Activated gamma-delta T cell treated with anti-CD3 and anti-CD28 coated beads, Interleukin-2, amount 50 U/mL, for 16 hours (primary cell): ENCODE results near the gene ITGA11.

Source experiments
- DNase-seq: peaks from one replicate; pipeline ENCODE4 v3.0.0-alpha.2; 2020; ENCODE audit warnings: low read depth

ITGA11 gene, protein sequence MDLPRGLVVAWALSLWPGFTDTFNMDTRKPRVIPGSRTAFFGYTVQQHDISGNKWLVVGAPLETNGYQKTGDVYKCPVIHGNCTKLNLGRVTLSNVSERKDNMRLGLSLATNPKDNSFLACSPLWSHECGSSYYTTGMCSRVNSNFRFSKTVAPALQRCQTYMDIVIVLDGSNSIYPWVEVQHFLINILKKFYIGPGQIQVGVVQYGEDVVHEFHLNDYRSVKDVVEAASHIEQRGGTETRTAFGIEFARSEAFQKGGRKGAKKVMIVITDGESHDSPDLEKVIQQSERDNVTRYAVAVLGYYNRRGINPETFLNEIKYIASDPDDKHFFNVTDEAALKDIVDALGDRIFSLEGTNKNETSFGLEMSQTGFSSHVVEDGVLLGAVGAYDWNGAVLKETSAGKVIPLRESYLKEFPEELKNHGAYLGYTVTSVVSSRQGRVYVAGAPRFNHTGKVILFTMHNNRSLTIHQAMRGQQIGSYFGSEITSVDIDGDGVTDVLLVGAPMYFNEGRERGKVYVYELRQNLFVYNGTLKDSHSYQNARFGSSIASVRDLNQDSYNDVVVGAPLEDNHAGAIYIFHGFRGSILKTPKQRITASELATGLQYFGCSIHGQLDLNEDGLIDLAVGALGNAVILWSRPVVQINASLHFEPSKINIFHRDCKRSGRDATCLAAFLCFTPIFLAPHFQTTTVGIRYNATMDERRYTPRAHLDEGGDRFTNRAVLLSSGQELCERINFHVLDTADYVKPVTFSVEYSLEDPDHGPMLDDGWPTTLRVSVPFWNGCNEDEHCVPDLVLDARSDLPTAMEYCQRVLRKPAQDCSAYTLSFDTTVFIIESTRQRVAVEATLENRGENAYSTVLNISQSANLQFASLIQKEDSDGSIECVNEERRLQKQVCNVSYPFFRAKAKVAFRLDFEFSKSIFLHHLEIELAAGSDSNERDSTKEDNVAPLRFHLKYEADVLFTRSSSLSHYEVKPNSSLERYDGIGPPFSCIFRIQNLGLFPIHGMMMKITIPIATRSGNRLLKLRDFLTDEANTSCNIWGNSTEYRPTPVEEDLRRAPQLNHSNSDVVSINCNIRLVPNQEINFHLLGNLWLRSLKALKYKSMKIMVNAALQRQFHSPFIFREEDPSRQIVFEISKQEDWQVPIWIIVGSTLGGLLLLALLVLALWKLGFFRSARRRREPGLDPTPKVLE

DNA sequence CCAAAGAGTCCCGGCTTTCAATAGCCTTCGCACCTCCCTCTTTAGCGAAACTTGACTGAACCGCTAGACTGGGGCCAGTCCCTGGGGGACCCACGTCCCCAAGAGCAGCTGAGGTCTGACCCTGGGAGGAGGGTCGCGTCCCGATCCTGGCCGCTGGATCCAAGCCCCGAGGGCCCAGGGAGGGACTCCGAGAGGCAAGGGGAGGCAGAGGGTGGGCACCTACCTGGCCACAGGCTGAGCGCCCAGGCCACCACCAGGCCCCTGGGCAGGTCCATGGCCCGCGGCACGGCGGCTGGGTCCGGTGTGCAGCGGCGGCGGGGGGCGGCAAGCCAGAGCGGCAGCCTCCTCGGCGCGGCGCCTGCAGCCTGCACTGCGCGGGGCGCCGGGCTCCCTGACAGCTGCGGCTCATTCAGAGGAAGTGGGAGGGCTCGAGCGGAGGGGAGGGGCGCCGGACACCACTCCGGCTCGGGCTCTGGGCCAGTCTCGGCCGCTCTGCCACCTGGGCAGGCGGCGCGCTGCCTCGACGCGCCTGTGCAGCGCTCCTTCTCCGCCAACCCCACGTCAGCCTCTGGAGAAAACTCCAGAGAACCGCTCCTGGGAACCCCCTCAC is at the start of gene ITGA11:
Gene ITGA11 (minus strand): TSS at position 372 of the 610 bp plus-strand sequence. CDS start 97 bp downstream, at position 275.
- no peak for DNase-seq

DNA sequence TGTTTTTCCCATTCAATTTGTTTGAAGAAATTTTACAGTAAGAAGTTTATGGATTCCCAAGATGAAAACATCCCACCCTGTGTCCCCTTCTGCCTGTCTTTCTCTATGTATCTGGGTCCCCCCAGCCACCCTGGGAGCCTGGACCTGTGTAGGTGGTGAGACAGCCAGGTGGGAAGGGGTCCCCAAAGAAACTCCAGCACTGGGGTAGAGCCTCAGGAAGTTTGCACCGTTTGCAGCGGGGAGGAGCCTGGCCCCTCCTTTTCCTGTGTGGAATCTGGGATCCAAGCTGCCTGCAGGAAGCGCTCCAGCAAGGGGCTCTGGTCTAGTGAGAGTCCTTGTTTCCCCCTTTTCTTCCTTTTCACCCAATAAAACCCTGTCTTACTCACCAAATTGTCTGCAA is 49.4 kb upstream of the ITGA11 start:
- no peak for DNase-seq

DNA sequence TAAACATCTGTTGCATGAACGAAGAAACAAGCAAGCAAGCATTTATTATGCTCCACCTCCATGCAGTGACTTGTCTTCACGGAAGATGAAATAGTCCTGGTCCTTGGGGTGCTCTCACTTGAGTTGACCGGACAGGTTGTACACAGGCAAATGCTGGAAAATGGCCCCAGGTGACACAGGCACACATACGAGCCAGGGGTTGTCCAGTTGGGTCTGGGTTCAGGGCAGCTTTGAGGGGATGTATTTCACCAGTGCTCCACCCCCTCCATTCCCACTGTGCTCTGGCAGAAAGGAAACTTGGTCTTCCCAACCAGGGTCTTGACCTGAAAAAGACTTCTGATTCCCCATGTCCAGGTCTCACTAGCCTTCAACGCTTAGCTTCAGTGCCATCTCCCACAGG is 48.3 kb upstream of the ITGA11 start:
- DNase-seq = no peak

DNA sequence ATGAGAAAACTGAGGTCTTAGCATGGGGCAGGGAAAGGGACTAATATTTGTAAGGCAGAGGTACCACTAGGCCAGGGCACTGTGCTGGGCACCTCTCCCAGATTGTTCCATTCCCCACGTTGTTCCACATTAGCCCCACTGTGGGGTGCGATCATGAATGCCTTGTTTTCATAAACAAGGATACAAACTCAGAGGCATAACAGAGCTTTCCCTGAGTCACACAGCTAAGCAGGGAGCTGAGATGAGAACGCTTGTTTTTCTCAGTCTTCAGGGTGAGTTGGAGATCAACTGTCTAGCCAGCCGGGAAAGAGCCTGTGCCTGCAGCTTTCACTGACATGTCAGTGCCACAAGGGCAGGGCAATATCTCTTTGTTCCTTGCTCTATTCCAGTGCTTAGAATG is 47.9 kb upstream of the ITGA11 start:
- DNase-seq = no peak

DNA sequence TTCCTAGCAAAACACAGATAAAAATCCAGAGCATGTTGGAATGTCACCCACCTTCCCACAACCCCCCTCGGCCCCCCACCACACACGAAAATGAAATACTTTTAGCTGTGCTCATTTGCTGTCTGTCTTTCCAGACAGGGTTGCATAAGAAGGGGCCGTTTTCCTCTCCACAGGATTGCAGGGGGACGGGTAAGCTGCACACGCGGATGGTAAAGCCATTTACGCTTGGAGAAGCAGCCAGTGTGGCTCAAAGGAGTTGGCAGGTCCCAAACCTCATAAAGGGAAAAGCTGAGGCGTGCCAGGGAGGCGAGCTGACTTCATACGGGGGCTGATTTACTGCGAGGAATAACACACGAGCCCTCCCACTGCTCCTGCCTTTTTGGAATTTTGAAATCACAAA is 47.4 kb upstream of the ITGA11 start:
- no peak for DNase-seq

DNA sequence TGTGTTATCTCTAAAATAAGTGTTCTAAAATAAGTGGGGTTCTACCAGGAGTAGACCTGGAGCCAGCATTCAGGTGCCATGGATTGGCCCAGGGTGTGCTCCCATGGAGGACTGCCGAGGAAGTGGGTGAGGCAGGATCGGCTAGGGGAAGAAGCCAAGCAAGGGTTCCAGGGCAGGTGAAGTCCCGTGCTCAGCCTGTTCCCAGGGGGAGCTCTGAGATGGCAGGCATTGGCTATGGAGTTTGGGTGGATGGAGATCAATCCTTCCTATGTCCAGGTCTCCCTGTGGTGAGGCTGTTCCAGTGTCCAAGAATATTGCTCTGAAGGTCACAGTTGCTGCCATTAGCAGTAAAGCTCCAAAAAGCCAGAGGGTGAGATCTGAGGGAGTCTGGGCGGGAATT is 46.9 kb upstream of the ITGA11 start:
- DNase-seq = no peak

DNA sequence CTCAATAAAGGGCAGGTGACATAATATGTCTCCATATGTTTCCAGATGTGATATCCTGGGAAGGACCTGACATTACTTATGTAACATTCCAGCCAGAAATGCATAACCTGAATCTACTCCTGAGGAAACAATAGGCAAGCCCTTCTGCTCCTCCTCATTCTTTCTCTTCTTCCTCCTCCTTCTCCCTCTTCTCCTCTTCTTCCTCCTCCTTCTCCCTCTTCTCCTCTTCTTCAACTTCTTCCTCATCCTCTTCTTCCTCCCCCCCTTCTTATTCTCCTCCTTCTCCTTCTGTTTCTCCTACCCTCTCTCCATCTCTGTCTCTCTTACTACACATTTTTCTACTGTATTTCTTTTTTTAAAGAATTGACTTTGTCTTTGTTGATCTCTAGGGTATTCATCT is 43.5 kb upstream of the ITGA11 start:
- no peak for DNase-seq

DNA sequence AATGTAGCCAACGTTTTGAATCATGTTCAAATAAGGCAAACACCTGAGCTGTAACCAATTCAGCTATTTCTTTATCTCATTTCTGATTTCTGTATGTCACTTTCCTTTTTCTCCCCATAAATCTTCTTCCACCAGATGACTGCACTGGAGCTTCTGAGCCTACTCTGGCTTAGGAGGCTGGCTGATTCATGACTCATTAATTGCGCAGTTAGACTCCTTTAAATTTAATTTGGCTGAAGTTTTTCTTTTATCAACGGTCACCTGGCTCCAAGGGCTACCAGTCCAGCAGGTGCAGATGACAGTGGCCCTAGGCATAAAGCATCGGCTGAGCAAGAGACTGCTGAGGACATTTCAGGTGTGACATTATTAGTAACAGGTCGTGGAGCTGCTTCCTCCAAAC is 39.6 kb upstream of the ITGA11 start:
- DNase-seq = no peak

DNA sequence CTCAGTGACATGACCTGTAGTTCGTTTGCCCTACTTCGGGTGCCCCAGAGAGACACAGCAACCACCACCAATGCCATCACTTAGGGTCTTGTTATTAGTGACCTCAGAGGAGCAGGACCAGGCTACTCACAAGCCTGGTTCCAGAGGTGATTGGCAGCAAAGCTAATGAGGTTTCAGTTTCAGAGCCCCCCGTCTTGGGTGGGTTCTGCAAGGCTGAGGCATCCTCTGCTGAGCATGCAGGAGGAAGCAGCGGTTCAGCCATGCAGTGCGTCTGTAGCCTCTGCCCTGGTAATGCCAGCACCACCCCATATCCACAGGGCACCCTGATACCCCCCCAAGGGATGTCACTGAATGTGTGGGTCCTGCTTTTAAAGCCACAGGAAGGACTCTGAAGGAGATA is 39.0 kb upstream of the ITGA11 start:
- no peak for DNase-seq

DNA sequence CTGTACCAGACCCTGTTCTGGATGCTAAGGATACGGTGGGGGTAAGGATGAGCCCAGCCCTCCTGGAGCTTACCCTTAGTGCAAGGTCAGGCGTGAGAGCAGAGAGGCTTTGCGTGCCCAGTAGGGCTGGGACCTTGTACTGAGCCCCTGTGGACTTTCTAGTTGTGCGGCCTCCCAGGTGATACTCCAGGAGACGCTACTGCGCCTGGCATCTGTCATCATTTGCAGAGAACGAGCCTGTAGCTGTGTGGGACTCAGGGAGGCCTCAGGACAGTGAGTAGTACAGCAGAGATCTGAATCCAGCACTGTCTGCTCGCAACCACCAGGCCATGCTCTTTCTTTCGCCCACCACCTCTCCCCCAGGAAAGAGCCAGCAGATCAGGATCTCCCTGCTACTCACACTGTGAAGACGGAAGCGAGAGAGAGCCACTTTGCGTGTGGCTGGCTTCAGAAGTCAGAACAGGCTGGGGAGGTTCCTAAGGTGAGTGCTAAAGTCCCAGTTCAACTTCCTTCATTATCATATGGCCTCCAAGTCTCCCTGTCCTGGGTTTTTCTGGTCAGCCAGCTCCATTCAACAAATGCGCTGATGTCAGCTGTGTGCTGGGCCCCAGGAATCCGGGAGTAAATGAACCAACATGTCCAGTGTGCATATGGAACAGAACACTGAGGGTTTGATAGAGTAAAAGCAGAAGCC is 38.2 kb upstream of the ITGA11 start:
- DNase-seq = no peak

DNA sequence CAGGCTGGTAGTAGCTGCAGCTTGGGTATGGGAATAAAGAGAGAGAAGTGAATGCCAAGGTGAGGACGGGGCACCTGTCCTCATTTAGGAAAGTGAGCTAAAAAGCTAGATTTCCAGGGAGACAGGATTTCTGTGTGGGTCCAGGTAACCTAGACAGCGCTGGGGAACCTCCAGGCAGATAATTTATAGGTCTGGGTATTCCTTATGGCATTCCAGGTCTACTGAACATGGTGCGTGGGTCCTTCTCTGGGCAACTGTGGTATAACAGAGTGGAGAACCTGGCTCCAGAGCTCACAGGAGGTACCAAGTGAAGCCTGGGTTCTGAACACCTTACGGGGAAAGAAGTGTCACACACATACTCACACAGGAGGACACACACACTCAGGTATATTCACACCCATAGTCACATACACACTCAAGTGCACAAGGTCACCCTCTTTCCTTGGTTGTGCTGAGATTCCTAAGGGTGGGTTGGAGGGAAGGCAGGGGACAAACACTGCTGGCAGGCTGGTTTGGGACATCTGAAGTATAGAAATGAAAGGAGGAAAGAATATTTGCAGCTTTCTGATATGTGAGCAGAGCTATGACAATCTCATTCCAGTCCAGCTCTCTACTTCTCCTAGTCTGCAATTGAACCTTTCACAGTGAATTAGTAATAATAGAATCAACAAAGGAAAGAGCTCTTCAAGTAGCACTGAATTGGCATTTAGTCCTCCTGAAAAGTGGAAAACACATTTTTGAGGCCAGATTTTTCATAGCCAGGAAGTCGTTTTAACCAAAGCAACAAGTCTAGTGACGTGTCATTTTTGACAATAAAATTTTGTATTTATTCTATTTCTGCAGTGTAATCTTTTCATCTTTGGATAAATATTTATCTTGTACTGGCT is 37.4 kb upstream of the ITGA11 start:
- no peak for DNase-seq

DNA sequence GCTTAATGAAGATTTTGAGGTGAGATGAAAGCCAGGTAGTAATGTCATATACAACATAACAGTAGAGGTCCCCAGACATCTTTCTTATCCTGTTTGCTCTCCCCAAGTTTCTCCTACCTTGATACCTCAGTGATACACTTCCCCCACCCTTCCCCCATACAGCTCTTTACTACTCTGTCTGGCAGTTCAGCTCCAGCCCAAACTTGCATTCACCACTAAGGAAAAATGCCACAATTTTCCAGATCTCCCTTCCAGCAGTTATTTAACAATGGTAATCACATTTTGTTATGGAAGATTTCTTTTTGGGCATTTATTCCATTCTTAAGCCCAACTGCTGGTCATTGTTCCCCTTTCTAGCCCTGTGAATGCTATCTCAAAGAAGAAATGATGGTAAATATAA is 34.9 kb upstream of the ITGA11 start:
- DNase-seq = no peak

DNA sequence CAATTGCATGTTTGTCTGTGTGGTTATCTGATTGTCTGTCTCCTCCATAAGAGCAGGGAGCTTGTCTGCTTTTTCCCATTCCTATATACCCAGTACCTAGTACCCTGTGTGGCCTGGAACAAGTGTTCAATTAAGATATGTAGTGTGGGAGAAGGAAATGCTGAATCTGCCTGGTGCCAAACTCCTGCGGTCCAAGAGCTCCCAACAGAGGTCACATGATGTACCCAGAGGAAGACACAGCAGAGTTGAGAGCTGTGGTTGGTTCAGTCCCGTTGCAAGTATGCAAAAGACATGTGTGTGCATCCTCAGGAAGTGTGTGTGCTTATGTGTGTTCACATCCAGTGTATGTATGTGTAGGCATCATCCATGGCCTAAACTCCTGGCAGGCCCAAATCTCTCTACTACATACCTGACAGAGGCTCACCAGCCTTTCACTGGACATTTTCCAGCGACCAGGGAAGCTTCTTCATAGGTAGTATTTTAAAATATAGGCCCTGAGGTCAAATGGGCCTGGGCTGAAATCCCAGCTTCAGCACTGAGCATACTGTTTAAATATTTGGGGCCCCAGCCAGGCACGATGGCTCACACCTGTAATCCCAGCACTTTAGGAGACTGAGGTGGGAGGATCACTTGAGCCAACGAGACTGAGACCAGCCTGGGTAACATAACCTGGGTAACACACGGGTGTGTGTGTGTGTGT is 34.0 kb upstream of the ITGA11 start:
- DNase-seq = no peak

DNA sequence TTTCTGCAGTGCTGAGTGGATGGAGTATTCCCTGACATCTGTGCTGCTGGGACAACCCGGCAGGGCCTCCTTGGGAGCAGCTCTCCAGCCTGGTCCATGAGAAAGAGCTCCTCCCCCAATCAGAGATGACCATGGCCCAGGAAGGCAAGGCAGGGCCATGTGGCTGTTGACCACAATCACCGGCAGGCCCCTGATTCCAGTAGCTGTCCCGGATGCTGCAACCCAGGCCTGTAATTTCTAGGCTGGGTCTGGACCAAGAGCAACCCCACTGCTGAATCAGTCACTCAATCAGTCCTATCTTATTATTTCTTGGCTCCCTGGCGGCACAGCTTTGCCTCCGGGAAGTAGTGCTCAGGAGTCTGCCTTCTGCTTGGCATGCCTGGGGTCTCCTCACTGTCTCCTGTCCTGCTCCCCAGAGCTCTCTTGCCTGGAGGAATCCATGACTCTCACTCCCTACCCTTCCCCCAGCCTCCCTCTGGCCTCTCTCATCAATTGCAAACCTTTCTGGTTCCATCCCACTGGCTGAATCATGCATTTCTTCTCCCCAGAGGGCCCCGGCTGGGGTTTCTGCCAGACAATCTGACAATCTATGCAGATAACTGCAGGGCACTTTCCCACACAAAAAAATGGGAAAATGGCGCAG is 32.6 kb upstream of the ITGA11 start:
- DNase-seq = no peak

DNA sequence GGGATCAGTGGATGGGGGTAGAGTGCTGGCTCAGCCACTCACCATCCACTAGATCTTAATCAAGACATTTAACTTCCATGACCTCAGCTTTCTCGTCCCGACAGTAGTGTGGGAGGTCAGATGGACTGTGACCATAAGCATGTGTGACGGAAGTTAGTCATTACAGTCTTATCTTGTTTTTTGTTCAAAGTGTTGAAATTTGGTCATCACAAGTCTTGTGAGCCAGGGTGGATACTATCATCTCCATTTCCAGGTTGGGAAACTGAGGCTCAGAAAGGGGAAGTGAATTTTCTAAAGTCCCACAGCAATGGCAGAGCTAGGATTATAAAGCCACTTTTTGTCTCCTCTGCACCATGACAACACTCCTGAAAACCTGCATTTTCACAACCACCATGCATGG is 32.0 kb upstream of the ITGA11 start:
- no peak for DNase-seq

DNA sequence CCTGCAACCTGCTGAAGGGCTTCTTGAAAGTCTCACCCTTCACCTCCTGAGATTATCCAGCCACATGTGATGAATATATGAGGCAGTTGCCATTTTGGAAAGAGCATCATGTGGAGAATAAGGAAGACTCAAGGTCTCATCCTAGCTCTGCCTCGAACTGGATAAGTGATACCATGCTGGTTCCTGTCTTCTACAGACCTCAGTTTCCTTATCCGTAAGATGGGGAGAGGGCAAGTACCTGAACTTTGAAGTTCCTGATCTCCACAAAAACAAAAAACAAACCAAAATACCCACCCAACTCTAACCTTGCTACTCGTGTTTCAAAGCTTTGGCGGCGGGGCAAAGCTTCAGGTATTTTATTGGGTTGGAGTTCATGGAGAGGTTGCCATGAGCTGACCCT is 31.5 kb upstream of the ITGA11 start:
- DNase-seq = no peak

DNA sequence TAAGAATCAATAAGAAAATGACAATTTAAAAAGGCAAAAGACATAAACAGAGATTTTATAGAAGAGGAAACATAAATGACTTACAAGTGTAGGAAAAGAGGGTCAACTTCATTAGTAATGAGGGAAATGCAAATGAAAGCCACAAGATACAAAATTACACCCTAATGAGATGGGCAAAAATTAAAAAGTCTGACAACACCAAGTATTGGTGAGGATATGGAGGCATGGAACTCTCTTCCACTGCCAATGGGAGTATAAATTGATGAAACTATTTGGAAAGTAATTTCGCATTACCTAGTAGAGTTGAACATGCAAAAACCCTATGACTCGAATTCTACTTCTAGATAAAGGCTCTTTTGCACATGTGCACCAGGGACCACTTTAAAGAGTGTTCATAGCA is 28.2 kb upstream of the ITGA11 start:
- no peak for DNase-seq

DNA sequence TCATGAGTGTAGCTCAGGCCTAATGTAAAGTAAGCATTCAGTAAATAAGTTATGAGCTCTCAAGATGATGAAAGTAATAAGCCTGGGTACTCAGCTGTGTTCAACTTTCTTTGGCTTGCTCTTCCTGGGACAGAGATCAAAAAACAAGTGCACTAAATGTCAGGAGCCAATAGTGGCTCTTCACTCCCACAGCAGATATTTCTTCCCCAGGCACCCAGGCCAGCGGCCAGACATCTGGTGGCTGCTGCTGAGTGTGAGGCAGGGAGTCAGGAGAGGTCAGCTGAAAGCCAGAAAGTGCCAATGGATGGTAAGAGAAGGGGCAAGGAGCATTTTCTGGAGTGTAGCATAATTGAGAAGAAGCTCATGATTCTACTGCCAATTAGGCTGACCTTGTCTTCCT is 18.2 kb upstream of the ITGA11 start:
- DNase-seq = no peak

DNA sequence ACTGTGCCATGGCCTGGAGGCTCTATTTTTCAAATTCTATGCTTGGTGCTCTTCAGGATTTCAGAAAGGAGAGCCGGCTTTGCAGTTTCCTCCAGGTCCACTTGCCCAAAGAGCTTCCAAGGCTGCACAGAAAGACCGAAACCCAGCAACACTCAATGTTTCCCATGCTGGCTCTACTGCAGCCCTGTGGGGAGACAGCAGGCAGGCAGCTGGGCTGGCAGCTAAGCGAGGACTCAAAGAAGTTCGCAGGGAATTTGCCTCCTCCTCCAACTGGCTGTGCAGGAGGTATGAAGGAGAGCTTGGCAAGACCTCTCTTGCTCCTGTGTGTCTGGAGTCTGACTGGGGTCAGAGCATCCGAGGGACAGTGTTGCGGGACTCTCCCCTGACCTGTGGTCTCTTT is 17.4 kb upstream of the ITGA11 start:
- DNase-seq = no peak
